Measurements from ENCODE around the gene CBLN1.
"Not testable (repeated sequence)": the region's sequence is repeated elsewhere in the genome, so short reads cannot be mapped to it uniquely, and the experiment has no call there.

Gene CBLN1

GRCh38 chr16:49277386-49277742 lies 4.3 kb downstream of the CBLN1 start:
- no peak for DNase-seq

DNA sequence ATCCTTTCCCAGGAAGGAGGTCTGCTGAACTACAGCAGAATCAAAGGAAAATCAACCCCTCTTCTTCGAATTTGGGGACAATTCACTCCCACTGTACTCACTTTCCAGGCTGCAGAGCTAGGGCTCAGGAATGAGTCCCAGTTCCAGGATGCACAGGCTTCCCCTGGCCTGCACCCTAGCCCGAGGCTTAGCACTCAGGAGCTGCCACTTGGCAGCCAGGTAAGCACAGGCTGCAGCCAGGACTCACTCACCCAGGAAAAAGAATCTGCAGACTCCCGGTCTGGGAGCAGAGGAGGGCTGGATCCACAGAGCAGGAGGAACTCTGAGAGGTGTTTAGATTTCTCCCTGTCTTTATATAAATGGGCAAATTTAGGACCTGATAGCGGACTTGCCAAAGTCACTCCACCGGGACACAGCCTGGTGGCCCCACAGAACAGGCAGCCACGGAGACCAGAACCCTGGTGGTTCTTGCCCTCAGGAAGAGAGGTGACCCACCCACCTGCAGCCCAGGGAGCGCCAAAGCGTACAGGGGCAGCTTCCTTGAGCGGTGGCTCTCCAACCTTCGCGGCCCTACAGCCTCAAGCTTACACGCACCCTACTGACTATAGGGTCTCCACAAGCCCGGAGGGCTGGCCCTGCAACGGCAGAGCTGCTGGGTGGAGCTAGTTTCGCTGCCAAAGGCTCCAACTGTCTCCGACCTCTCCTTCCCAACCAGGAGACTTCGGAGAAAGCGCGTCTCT lies 4.8 kb downstream of the CBLN1 start:
- no peak for DNase-seq

GRCh38 chr16:49275870-49276269 lies 5.8 kb downstream of the CBLN1 start:
- DNase-seq: no peak

- DNase-seq: no peak
These were observed 6.4 kb downstream of the CBLN1 start for GRCh38 chr16:49275050-49275730.

GRCh38 chr16:49274591-49274990 lies 7.0 kb downstream of the CBLN1 start:
- no peak for DNase-seq

GRCh38 chr16:49273771-49274170 lies 7.9 kb downstream of the CBLN1 start:
- DNase-seq: no peak

GRCh38 chr16:49271363-49271762 lies 10.3 kb downstream of the CBLN1 start:
- no peak for DNase-seq

GRCh38 chr16:49269201-49269600 lies 12.4 kb downstream of the CBLN1 start:
- no peak for DNase-seq

DNA sequence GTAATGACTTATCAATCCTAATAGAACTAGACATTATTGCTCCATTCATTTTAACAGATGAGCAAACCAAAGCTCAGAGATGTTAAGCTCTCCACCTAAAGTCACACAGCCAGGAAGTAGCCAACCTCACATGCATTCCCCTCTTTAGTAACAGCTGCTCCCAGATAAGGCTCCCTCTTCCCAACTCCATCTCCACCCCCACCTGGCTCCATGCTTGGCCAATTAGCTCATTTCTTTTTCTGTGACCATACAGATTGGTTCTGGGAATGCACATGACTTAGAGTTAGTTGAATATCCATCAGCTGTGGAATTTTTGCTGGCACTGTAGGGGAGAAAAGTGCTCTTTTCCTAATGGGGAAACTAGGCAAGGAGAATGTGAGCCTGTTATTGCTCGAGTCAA lies 13.0 kb downstream of the CBLN1 start:
- DNase-seq: no peak

- no peak for DNase-seq
These were observed 19.1 kb downstream of the CBLN1 start for GRCh38 chr16:49262501-49262900.

DNA sequence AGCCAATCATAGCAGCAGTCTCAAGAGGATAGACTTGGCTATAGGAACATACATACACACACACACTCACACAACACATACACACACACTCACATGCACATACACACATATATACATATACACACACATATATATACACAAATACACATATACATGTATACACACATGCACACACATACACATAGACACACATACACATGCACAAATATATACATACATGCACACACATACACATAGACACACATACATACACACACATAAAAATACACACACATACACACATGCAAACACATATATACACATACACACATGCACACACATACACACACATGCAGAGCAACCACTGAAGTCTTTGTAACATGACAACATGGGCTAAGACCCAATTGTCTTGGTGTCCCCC lies 19.7 kb downstream of the CBLN1 start:
- no peak for DNase-seq

GRCh38 chr16:49260956-49261530 lies 20.6 kb downstream of the CBLN1 start:
- no peak for DNase-seq

- DNase-seq: no peak
These were observed 21.4 kb downstream of the CBLN1 start for GRCh38 chr16:49260253-49260652.

- DNase-seq: no peak
These were observed 22.3 kb downstream of the CBLN1 start for GRCh38 chr16:49259330-49259729.

DNA sequence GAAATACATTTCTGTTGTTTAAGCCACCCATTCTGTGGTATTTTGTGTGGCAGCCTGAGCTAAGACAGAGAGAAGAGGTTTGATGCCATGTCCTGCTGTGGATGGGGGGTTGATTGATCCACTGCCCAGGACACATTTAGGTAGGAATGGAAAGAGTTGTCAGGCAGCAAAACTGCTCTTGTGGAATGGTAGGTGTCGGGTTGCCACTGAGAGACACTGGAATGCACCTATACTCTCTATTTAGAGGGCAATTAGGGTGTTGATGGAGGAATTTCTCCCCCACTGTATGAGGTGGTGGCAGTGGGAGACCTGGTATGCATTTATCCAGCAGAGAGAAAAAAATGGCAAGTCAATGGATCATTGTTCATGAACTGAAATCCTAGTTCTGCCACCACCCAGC lies 30.9 kb downstream of the CBLN1 start:
- DNase-seq: no peak

DNA sequence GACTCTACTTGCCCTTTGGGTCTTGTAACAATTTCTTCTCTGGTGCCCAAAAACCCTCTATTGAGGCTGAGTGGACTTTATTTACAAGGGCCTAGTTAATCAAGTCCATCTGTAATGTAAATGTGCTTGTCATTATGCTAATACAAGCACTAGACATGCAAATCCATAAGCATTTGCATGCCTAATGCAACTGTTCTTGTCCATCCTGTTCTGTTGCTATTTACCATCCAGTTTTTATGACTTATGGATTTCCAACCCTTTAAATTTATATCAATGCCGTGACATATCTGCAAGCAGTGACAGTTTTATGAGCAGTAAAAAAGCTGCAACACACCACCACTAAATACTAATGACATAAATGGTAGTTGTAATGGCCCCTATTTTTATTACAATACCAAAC lies 33.4 kb downstream of the CBLN1 start:
- DNase-seq: no peak

GRCh38 chr16:49236216-49236615 lies 45.4 kb downstream of the CBLN1 start:
- no peak for DNase-seq

- DNase-seq: not testable (repeated sequence)
These were observed 53.3 kb downstream of the CBLN1 start for GRCh38 chr16:49228335-49228734.
